Naive thymus-derived CD4-positive, alpha-beta T cell (primary cell): ENCODE data around the gene LHPP. TPM values are rescaled to one million over a fixed set of nuclear protein-coding genes. Genes with fewer than 3 reads are reported as not detected.

Source experiments
- ATAC-seq: fragments of 150-1000 bp; cut with Tn5 transposase; 2 replicates; pipeline ENCODE4 v1.10.0; 2021; ENCODE audit warnings: mild to moderate bottlenecking, moderate library complexity
- CTCF ChIA-PET: fragments of 350-600 bp; sonication (Branson Sonifier 250); formaldehyde crosslinking; loops from one replicate; lab custom pipeline; 2021; ENCODE audit warnings: antibody characterized with exemption; lab: Charles Lee
- POLR2A ChIA-PET: fragments of 350-600 bp; sonication (Branson Sonifier 250); formaldehyde crosslinking; loops from one replicate; lab custom pipeline; 2021; ENCODE audit warnings: antibody characterized with exemption, inconsistent platforms; lab: Charles Lee
- DNase-seq, 9 donors: peaks; one replicate each; pipeline versions ENCODE4 v3.0.0 to v3.0.0-alpha.2; 2020 to 2022; ENCODE audit warnings: mixed read lengths in 1 of 9
- H3K27ac ChIP-seq: one replicate; pipeline ENCODE4 v1.7.0; 2013; ENCODE audit warnings: mild to moderate bottlenecking, low read depth, low read length, moderate library complexity
- H3K27me3 ChIP-seq, 2 donors: one replicate each; pipeline ENCODE4 v1.7.0; 2013; ENCODE audit warnings: low read length in 2 of 2, mild to moderate bottlenecking in 2 of 2, moderate library complexity in 2 of 2; ENCODE audit not compliant: control insufficient read depth in 2 of 2, insufficient read depth in 2 of 2
- H3K36me3 ChIP-seq, 3 experiments: 1 replicate in 2 of 3; 2 replicates in 1 of 3; pipeline ENCODE4 v1.7.0; 2013; ENCODE audit warnings: low read length in 3 of 3, mild to moderate bottlenecking in 3 of 3, moderate library complexity in 1 of 3; ENCODE audit not compliant: insufficient read depth in 3 of 3, control insufficient read depth in 2 of 3
- H3K4me1 ChIP-seq, 2 donors: one replicate each; pipeline ENCODE4 v1.7.0; 2013; ENCODE audit warnings: low read length in 2 of 2, mild to moderate bottlenecking in 2 of 2, moderate library complexity in 1 of 2; ENCODE audit not compliant: control insufficient read depth in 2 of 2, insufficient read depth in 2 of 2
- H3K4me3 ChIP-seq: 2 replicates; pipeline ENCODE4 v1.7.0; 2013; ENCODE audit warnings: mild to moderate bottlenecking, low read length
- H3K9me3 ChIP-seq, 3 experiments: 1 replicate in 2 of 3; 2 replicates in 1 of 3; pipeline ENCODE4 v1.7.0; 2013; ENCODE audit warnings: low read length in 3 of 3; ENCODE audit not compliant: control insufficient read depth in 2 of 3
- H3K27ac Mint-ChIP-seq, 9 donors: one replicate each; pipeline ENCODE4 v1.8.0; 2020 to 2022; ENCODE audit warnings: mixed read lengths in 9 of 9, mild to moderate bottlenecking in 8 of 9, moderate library complexity in 5 of 9, inconsistent platforms in 2 of 9
- H3K27me3 Mint-ChIP-seq, 5 donors: one replicate each; pipeline ENCODE4 v1.8.0; 2021 to 2022; ENCODE audit warnings: mixed read lengths in 5 of 5, mild to moderate bottlenecking in 1 of 5
- H3K36me3 Mint-ChIP-seq, 5 donors: one replicate each; pipeline ENCODE4 v1.8.0; 2020 to 2022; ENCODE audit warnings: mixed read lengths in 5 of 5, mild to moderate bottlenecking in 3 of 5, inconsistent platforms in 1 of 5
- H3K4me1 Mint-ChIP-seq, 7 donors: one replicate each; pipeline ENCODE4 v1.8.0; 2020 to 2022; ENCODE audit warnings: mixed read lengths in 7 of 7, mild to moderate bottlenecking in 3 of 7, inconsistent platforms in 1 of 7
- H3K4me3 Mint-ChIP-seq, 10 donors: one replicate each; pipeline ENCODE4 v1.8.0; 2020 to 2022; ENCODE audit warnings: mild to moderate bottlenecking in 10 of 10, mixed read lengths in 10 of 10, moderate library complexity in 6 of 10, inconsistent platforms in 2 of 10
- H3K9me3 Mint-ChIP-seq, 11 donors: one replicate each; pipeline ENCODE4 v1.8.0; 2020 to 2022; ENCODE audit warnings: mixed read lengths in 11 of 11, mild to moderate bottlenecking in 4 of 11, inconsistent platforms in 1 of 11, moderate library complexity in 1 of 11
- intact Hi-C, 2 donors: fragments of 100-400 bp; cut with micrococcal nuclease; formaldehyde crosslinking; loops; one replicate each; pipeline ENCODE4 v1.15.1; 2023
- polyA plus RNA-seq, 2 donors: library from polyadenylated mRNA; unstranded; fragments of 300-500 nt; fragmentation: Illumina TruSeq; gene quantifications; one replicate each; pipeline ENCODE4 v1.2.3, GENCODE V29; 2021
- total RNA-seq, 6 experiments: library from RNA in 5 of 6; stranded (reverse) in 5 of 6; gene quantifications; 1 replicate in 5 of 6; 2 replicates in 1 of 6; pipeline ENCODE4 v1.2.3 and lab custom pipeline; 2021 to 2026

LHPP gene
- total and polyA plus RNA-seq, 7 experiments from 2014 or later, result 19.8 to 31.2 (median 23.4) TPM

GRCh38 chr10:124654686-124655085, 193.1 kb downstream of the LHPP start:
- CTCF ChIA-PET, result interaction anchor here (0.8 to 2.0 kb wide), 4 partner anchors 11 to 64 kb away, joined by 3 to 10 read pairs (median 4); no protein-coding TSS in a partner anchor
- Mint-ChIP-seq H3K4me3 (peak overlapping the region in 3 of 10 donors; percentile 6 to 53 (median 34)), H3K27me3 (no peaks in the 10 kb centered on the region), H3K4me1 (peaks cover 46 to 93% (median 81%) of the 10 kb centered on the region in 7 donors), H3K36me3 (peaks cover 0 to 13% (median 4%) of the 10 kb centered on the region in 5 donors), H3K9me3 (peaks cover 0 to 1% (median 0%) of the 10 kb centered on the region in 11 donors), H3K27ac (peak overlapping the region in 8 of 9 donors; percentile 5 to 74 (median 62))
- POLR2A ChIA-PET, result interaction anchor here (0.6 to 1.5 kb wide), 7 partner anchors 9 to 1397 kb away, joined by 3 to 8 read pairs (median 4); no protein-coding TSS in a partner anchor
- Histone ChIP-seq H3K27ac (no peak overlapping the region), H3K36me3 (peaks cover 0 to 8% (median 0%) of the 10 kb centered on the region in 3 experiments), H3K9me3 (no peaks in the 10 kb centered on the region), H3K4me1 (peaks cover 68 to 91% of the 10 kb centered on the region in 2 donors), H3K4me3 (no peak overlapping the region), H3K27me3 (no peaks in the 10 kb centered on the region)
- intact Hi-C loops, result no loop called here
- DNase-seq (no peak), ATAC-seq (no peak)

GRCh38 chr10:124655191-124656112, 193.8 kb downstream of the LHPP start:
- Mint-ChIP-seq H3K36me3 (peaks cover 0 to 10% (median 4%) of the 10 kb centered on the region in 5 donors), H3K27ac (peak overlapping the region; percentile 5 to 74 (median 60)), H3K4me1 (peaks cover 51 to 93% (median 81%) of the 10 kb centered on the region in 7 donors), H3K27me3 (no peaks in the 10 kb centered on the region), H3K4me3 (peak overlapping the region in 5 of 10 donors; percentile 9 to 73 (median 48)), H3K9me3 (peaks cover 0 to 1% (median 0%) of the 10 kb centered on the region in 11 donors)
- H3K9me3 ChIP-seq, result no peaks in the 10 kb centered on the region
- no peak overlapping the region for H3K27ac ChIP-seq
- H3K36me3 ChIP-seq, result peaks cover 0 to 8% (median 0%) of the 10 kb centered on the region in 3 experiments
- intact Hi-C loops, result no loop called here
- no peak for DNase-seq
- CTCF ChIA-PET, result interaction anchor here (0.9 to 2.0 kb wide), 3 partner anchors 10 to 63 kb away, joined by 3 to 10 read pairs (median 4); no protein-coding TSS in a partner anchor
- no peaks in the 10 kb centered on the region for H3K27me3 ChIP-seq
- H3K4me1 ChIP-seq, result peaks cover 62 to 91% of the 10 kb centered on the region in 2 donors
- H3K4me3 ChIP-seq, result no peak overlapping the region
- ATAC-seq, result no peak
- POLR2A ChIA-PET, result interaction anchor here (0.6 to 1.5 kb wide), 7 partner anchors 8 to 1397 kb away, joined by 3 to 8 read pairs (median 4); no protein-coding TSS in a partner anchor

GRCh38 chr10:124656113-124656490, 194.5 kb downstream of the LHPP start:
- peaks cover 0 to 8% (median 4%) of the 10 kb centered on the region in 5 donors for H3K36me3 Mint-ChIP-seq
- intact Hi-C loops, result no loop called here
- peaks cover 0 to 1% (median 0%) of the 10 kb centered on the region in 11 donors for H3K9me3 Mint-ChIP-seq
- peak overlapping the region in 7 of 9 donors; percentile 26 to 74 (median 51) for H3K27ac Mint-ChIP-seq
- POLR2A ChIA-PET, result interaction anchor here (1.2 to 1.3 kb wide), 2 partner anchors 8 to 17 kb away, joined by 4 read pairs; no protein-coding TSS in a partner anchor
- H3K27ac ChIP-seq, result no peak overlapping the region
- H3K4me3 ChIP-seq, result no peak overlapping the region
- CTCF ChIA-PET, result no interaction called here
- peaks cover 56 to 91% of the 10 kb centered on the region in 2 donors for H3K4me1 ChIP-seq
- H3K27me3 Mint-ChIP-seq, result no peaks in the 10 kb centered on the region
- DNase-seq (no peak), ATAC-seq (no peak)
- H3K36me3 ChIP-seq, result peaks cover 0 to 8% (median 0%) of the 10 kb centered on the region in 3 experiments
- H3K4me1 Mint-ChIP-seq, result peaks cover 47 to 92% (median 80%) of the 10 kb centered on the region in 7 donors
- no peaks in the 10 kb centered on the region for H3K9me3 ChIP-seq
- peak overlapping the region in 1 of 10 donors; percentile 53 for H3K4me3 Mint-ChIP-seq
- no peaks in the 10 kb centered on the region for H3K27me3 ChIP-seq

- intact Hi-C loops, result no loop called here
- peaks cover 47 to 91% (median 80%) of the 10 kb centered on the region in 7 donors for H3K4me1 Mint-ChIP-seq
- H3K4me3 ChIP-seq, result no peak overlapping the region
- H3K4me1 ChIP-seq, result peaks cover 52 to 91% of the 10 kb centered on the region in 2 donors
- no peaks in the 10 kb centered on the region for H3K27me3 ChIP-seq
- no peak for ATAC-seq
- peaks cover 0 to 1% (median 0%) of the 10 kb centered on the region in 11 donors for H3K9me3 Mint-ChIP-seq
- DNase-seq, result no peak
- H3K27me3 Mint-ChIP-seq, result no peaks in the 10 kb centered on the region
- H3K36me3 ChIP-seq, result peaks cover 0 to 8% (median 0%) of the 10 kb centered on the region in 3 experiments
- no peak overlapping the region for H3K4me3 Mint-ChIP-seq
- H3K9me3 ChIP-seq, result no peaks in the 10 kb centered on the region
- ChIA-PET POLR2A (interaction anchor here (6.9 kb wide), 1 partner anchor 7 kb away, joined by 55 read pairs; no protein-coding TSS in a partner anchor), CTCF (no interaction called here)
- peaks cover 0 to 8% (median 5%) of the 10 kb centered on the region in 5 donors for H3K36me3 Mint-ChIP-seq
- H3K27ac ChIP-seq, result no peak overlapping the region
- peak overlapping the region in 1 of 9 donors; percentile 57 for H3K27ac Mint-ChIP-seq
Observed at GRCh38 chr10:124656541-124656940, 194.9 kb downstream of the LHPP start.

GRCh38 chr10:124657806-124658205, 196.2 kb downstream of the LHPP start:
- peak overlapping the region; percentile 29 for H3K4me3 ChIP-seq
- H3K9me3 ChIP-seq, result no peaks in the 10 kb centered on the region
- CTCF ChIA-PET, result interaction anchor here (1.2 to 1.3 kb wide), 2 partner anchors 11 to 129 kb away, joined by 5 to 6 read pairs; no protein-coding TSS in a partner anchor
- Mint-ChIP-seq H3K4me1 (peaks cover 47 to 84% (median 72%) of the 10 kb centered on the region in 7 donors), H3K36me3 (peaks cover 0 to 14% (median 5%) of the 10 kb centered on the region in 5 donors), H3K27me3 (no peaks in the 10 kb centered on the region), H3K9me3 (peaks cover 0 to 1% (median 0%) of the 10 kb centered on the region in 11 donors), H3K27ac (peak overlapping the region in 7 of 9 donors; percentile 33 to 80 (median 69)), H3K4me3 (peak overlapping the region in 7 of 10 donors; percentile 4 to 52 (median 28))
- DNase-seq (no peak), ATAC-seq (peak; percentile 66)
- H3K4me1 ChIP-seq, result peaks cover 45 to 84% of the 10 kb centered on the region in 2 donors
- H3K27ac ChIP-seq, result no peak overlapping the region
- POLR2A ChIA-PET, result interaction anchor here (0.6 to 6.9 kb wide), 3 partner anchors 9 to 61 kb away, joined by 3 to 55 read pairs (median 11); no protein-coding TSS in a partner anchor
- no peaks in the 10 kb centered on the region for H3K27me3 ChIP-seq
- intact Hi-C loops, result loop anchor here in 1 of 2 donors (1.0 kb wide), 1 partner anchor 10 kb away; no protein-coding TSS in a partner anchor
- peaks cover 0 to 8% (median 0%) of the 10 kb centered on the region in 3 experiments for H3K36me3 ChIP-seq
